Rectal smooth muscle tissue (tissue), 1 donor: ENCODE measurements around the gene MAS1L.

ENCODE experiments used
- H3K27ac ChIP-seq: one replicate; pipeline ENCODE4 v1.7.0; 2013; ENCODE audit warnings: low read depth, low read length, inconsistent platforms
- H3K27me3 ChIP-seq: one replicate; pipeline ENCODE4 v1.7.0; 2013; ENCODE audit warnings: low read length; ENCODE audit not compliant: control insufficient read depth, insufficient read depth
- H3K36me3 ChIP-seq: one replicate; pipeline ENCODE4 v1.7.0; 2013; ENCODE audit warnings: low read length; ENCODE audit not compliant: control insufficient read depth, insufficient read depth
- H3K4me1 ChIP-seq: one replicate; pipeline ENCODE4 v1.7.0; 2013; ENCODE audit warnings: low read length; ENCODE audit not compliant: control insufficient read depth, insufficient read depth
- H3K4me3 ChIP-seq: one replicate; pipeline ENCODE4 v1.7.0; 2013; ENCODE audit warnings: low read length
- H3K9ac ChIP-seq: one replicate; pipeline ENCODE4 v1.7.0; 2013; ENCODE audit warnings: low read length

Gene MAS1L

GRCh38 chr6:29507319-29507718 lies 19.6 kb upstream of the MAS1L start:
- H3K27me3 ChIP-seq: no peaks in the 10 kb centered on the region

GRCh38 chr6:29506446-29507067 lies 18.8 kb upstream of the MAS1L start:
- Histone ChIP-seq H3K4me1 (no peaks in the 10 kb centered on the region), H3K27ac (no peak overlapping the region), H3K27me3 (no peaks in the 10 kb centered on the region), H3K9ac (no peak overlapping the region), H3K4me3 (no peak overlapping the region), H3K36me3 (no peaks in the 10 kb centered on the region)

More at GRCh38 chr6:29507319-29507718, 19.6 kb upstream of the MAS1L start:
- Histone ChIP-seq H3K9ac (no peak overlapping the region), H3K36me3 (no peaks in the 10 kb centered on the region), H3K4me3 (no peak overlapping the region), H3K27ac (no peak overlapping the region), H3K4me1 (no peaks in the 10 kb centered on the region)

- H3K27ac ChIP-seq: no peak overlapping the region
- no peaks in the 10 kb centered on the region for H3K4me1 ChIP-seq
- no peaks in the 10 kb centered on the region for H3K36me3 ChIP-seq
- H3K9ac ChIP-seq: no peak overlapping the region
- no peak overlapping the region for H3K4me3 ChIP-seq
- no peaks in the 10 kb centered on the region for H3K27me3 ChIP-seq
These were observed 18.1 kb upstream of the MAS1L start for GRCh38 chr6:29505808-29506207.

GRCh38 chr6:29504961-29505360 lies 17.2 kb upstream of the MAS1L start:
- no peaks in the 10 kb centered on the region for H3K4me1 ChIP-seq
- H3K27me3 ChIP-seq: no peaks in the 10 kb centered on the region
- H3K27ac ChIP-seq: no peak overlapping the region
- H3K4me3 ChIP-seq: no peak overlapping the region
- H3K9ac ChIP-seq: no peak overlapping the region
- no peaks in the 10 kb centered on the region for H3K36me3 ChIP-seq

DNA sequence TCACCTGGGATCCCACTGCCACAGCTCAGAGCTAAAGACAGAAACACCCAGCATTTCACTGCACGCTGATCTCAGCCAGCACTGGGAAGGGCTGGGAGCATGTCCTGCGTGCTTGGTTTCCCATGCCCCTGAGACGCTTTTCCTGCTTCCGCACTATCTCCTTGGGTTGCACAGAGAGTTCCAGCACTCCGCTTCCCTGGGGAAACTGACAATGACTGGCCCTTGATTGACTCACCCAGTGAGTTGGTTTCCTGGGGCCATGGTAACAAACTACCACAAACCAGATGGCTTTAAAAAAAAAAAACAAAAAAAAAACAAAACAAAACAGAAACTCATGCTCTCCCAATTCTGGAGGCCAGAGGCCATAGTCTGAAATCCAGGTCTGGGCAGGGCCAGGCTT lies 14.8 kb upstream of the MAS1L start:
- Histone ChIP-seq H3K4me3 (no peak overlapping the region), H3K27ac (no peak overlapping the region), H3K27me3 (no peaks in the 10 kb centered on the region)

DNA sequence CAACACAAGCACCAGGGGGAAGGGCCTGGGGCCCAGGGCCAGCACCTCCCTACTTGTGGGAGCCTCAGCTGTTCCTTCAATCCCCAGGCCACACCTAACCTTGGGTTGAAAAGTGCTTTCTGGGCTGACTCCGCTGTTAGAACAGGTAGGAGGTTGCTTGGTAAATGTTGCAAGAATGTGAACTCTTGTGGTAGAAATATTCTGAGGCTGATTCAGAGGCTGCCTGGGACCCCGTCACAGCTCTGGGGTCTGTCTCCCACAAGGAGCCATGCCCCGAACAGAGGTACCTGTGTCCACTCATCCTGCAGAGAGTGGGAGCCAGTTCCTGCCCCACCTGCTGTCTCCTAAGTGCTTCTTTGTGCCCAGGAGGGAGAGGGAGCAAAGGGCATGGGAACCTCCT lies 14.4 kb upstream of the MAS1L start:
- no peaks in the 10 kb centered on the region for H3K4me1 ChIP-seq
- no peaks in the 10 kb centered on the region for H3K36me3 ChIP-seq
- H3K9ac ChIP-seq: no peak overlapping the region
- no peaks in the 10 kb centered on the region for H3K27me3 ChIP-seq
- H3K27ac ChIP-seq: no peak overlapping the region
- no peak overlapping the region for H3K4me3 ChIP-seq

More for the DNA sequence above, 14.8 kb upstream of the MAS1L start:
- Histone ChIP-seq H3K36me3 (no peaks in the 10 kb centered on the region), H3K9ac (no peak overlapping the region), H3K4me1 (no peaks in the 10 kb centered on the region)

DNA sequence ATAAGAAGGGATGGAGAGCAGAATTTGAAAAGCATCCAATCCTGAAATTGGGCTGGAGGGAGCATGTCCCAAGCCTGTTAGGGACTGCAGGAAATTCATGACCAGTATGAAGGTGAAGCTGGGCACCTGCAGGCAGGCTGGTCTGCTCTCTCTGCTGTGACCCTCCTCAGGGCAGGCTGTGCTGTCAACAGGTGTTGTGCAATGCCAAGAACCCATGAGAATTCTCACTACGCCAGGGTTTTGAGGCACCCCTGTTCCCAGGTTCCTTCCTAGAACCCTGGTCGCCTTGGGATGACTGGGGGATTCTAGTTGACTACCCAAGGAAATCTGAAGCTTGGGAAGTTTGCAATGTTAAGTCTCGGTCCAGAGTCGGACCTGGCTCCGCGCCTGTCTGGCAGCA lies 13.3 kb upstream of the MAS1L start:
- H3K27ac ChIP-seq: no peak overlapping the region
- H3K4me3 ChIP-seq: no peak overlapping the region
- H3K9ac ChIP-seq: no peak overlapping the region
- no peaks in the 10 kb centered on the region for H3K4me1 ChIP-seq
- no peaks in the 10 kb centered on the region for H3K36me3 ChIP-seq
- H3K27me3 ChIP-seq: no peaks in the 10 kb centered on the region

- Histone ChIP-seq H3K27ac (no peak overlapping the region), H3K4me1 (no peaks in the 10 kb centered on the region), H3K27me3 (no peaks in the 10 kb centered on the region), H3K9ac (no peak overlapping the region), H3K4me3 (no peak overlapping the region), H3K36me3 (no peaks in the 10 kb centered on the region)
These were observed 12.8 kb upstream of the MAS1L start for GRCh38 chr6:29500594-29500993.

- Histone ChIP-seq H3K27ac (no peak overlapping the region), H3K27me3 (no peaks in the 10 kb centered on the region), H3K4me1 (no peaks in the 10 kb centered on the region), H3K9ac (no peak overlapping the region), H3K4me3 (no peak overlapping the region), H3K36me3 (no peaks in the 10 kb centered on the region)
These were observed 11.9 kb upstream of the MAS1L start for GRCh38 chr6:29499704-29500103.

DNA sequence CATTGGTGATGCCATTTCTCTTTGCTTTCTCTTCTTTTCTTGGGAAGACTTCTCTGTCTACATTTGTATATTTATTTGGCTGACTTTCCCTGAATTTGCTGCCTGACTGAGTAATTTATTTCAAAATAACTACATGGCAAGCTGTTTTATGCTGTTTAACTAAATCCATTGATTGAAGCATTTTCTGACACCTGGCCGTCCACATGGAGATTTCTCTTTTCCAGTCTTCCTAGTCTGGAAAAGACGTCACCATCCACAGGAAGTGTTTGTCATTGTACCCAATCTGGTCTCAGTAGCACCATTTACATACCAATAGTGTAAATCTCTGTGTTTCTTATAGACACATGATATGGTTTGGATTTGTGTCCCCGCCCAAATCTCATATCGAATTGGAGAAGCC lies 9.2 kb upstream of the MAS1L start:
- H3K27me3 ChIP-seq: no peaks in the 10 kb centered on the region
- no peak overlapping the region for H3K27ac ChIP-seq
- H3K9ac ChIP-seq: no peak overlapping the region
- H3K36me3 ChIP-seq: no peaks in the 10 kb centered on the region
- H3K4me1 ChIP-seq: no peaks in the 10 kb centered on the region
- H3K4me3 ChIP-seq: no peak overlapping the region

- Histone ChIP-seq H3K27ac (no peak overlapping the region), H3K27me3 (no peaks in the 10 kb centered on the region), H3K36me3 (no peaks in the 10 kb centered on the region), H3K4me1 (no peaks in the 10 kb centered on the region), H3K9ac (no peak overlapping the region), H3K4me3 (no peak overlapping the region)
These were observed 7.8 kb upstream of the MAS1L start for GRCh38 chr6:29495571-29495970.

- no peaks in the 10 kb centered on the region for H3K4me1 ChIP-seq
- H3K4me3 ChIP-seq: no peak overlapping the region
- H3K27me3 ChIP-seq: no peaks in the 10 kb centered on the region
- H3K36me3 ChIP-seq: no peaks in the 10 kb centered on the region
- H3K27ac ChIP-seq: no peak overlapping the region
- no peak overlapping the region for H3K9ac ChIP-seq
These were observed 6.4 kb upstream of the MAS1L start for GRCh38 chr6:29494131-29494530.

DNA sequence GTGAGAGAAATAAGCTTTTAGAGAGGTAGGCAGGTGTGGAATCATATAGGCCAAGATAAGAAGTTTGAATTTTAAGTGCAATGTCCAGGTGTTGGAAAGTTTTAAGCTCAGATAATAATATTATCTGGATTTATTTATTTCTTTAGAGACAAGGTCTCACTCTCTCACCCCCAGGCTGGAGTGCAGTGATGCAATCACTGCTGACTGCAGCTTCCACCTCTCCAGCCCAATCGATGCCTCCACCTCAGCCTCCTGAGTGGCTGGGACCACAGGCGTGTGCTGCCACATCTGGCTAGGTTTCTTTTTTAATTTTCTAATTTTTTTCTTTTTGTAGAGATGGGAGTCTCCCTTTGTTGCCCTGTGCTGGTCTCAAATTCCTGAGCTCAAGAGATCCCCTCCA lies 5.5 kb upstream of the MAS1L start:
- Histone ChIP-seq H3K4me3 (no peak overlapping the region), H3K36me3 (no peaks in the 10 kb centered on the region), H3K9ac (no peak overlapping the region), H3K27ac (no peak overlapping the region), H3K4me1 (no peaks in the 10 kb centered on the region), H3K27me3 (no peaks in the 10 kb centered on the region)
